ENCODE results near the gene VAMP4. TPM values are rescaled to one million over a fixed set of nuclear protein-coding genes. Genes with fewer than 3 reads are reported as not detected.

VAMP4 gene
- total and polyA plus RNA-seq, 2 donors (not counting 3 experiments of a cell fraction or from before 2014, with no cell fraction given), result 2.1 to 10.4 TPM

GRCh38 chr1:171717062-171717718, 24.7 kb downstream of the VAMP4 start:
- no TSS peak for BruUV-seq (replicated peaks)
- dilution Hi-C loops (cut with MboI; ENCODE audit: extremely low pct_ligation_motif_present, low sequenced_read_pairs) (no loop called here), intact Hi-C loops (cut with micrococcal nuclease) (loop anchor here (10.0 kb wide), 2 partner anchors 152 to 232 kb away; partner anchors contain the start of gene PRRC2C)
- Histone ChIP-seq H3K79me2 (ENCODE audit: control insufficient read depth, insufficient read depth, low read length) (peaks cover 2% of the 10 kb centered on the region), H3K27ac (ENCODE audit: insufficient read depth, low read depth, low read length) (no peak overlapping the region), H3K4me1 (ENCODE audit: control insufficient read depth, extremely low read depth, insufficient read depth, low read length) (peaks cover 8% of the 10 kb centered on the region), H3K4me2 (ENCODE audit: insufficient read depth, low read length) (no peak overlapping the region), H4K20me1 (replicated peaks; ENCODE audit: control insufficient read depth, extremely low read depth, insufficient read depth, low read length) (no peaks in the 10 kb centered on the region), H3K4me3 (replicated peaks in 1 of 3; ENCODE audit: insufficient read depth in 1 of 3, low read depth in 1 of 3, low read length in 3 of 3) (no peak overlapping the region), H3K9ac (replicated peaks; ENCODE audit: extremely low read depth, insufficient read depth, low read length) (no peak overlapping the region), H3K36me3 (ENCODE audit: control insufficient read depth in 2 of 2, extremely low read depth in 1 of 2, insufficient read depth in 2 of 2, low read length in 2 of 2) (peaks cover 0 to 3% of the 10 kb centered on the region in 2 experiments), H3K27me3 (ENCODE audit: control insufficient read depth in 2 of 2, insufficient read depth in 2 of 2, low read length in 2 of 2) (no peaks in the 10 kb centered on the region), H3K9me3 (replicated peaks; ENCODE audit: control insufficient read depth, insufficient read depth, low read length) (no peaks in the 10 kb centered on the region), H3K9me1 (replicated peaks; ENCODE audit: control insufficient read depth, extremely low read depth, insufficient read depth, low read length) (no peaks in the 10 kb centered on the region), H2AFZ (ENCODE audit: low read depth, low read length) (no peak overlapping the region)
- POLR2A ChIA-PET, result no interaction called here
- no peak for TF ChIP-seq MAX (IDR thresholded peaks at IDR 0.05; ENCODE audit: insufficient read depth, insufficient read length)
- TF ChIP-seq FOS (IDR thresholded peaks at IDR 0.05; ENCODE audit: borderline replicate concordance, insufficient read depth, low read length), result no peak
- TF ChIP-seq JUN (IDR thresholded peaks at IDR 0.05; ENCODE audit: borderline replicate concordance, insufficient read depth, insufficient read length, low read depth), result no peak
- no peak for TF ChIP-seq GATA2 (IDR thresholded peaks at IDR 0.05; ENCODE audit: insufficient read depth, insufficient read length, low read depth, low read length)
- TF ChIP-seq MYC (IDR thresholded peaks at IDR 0.05; ENCODE audit: low read depth, low read length), result no peak
- TF ChIP-seq EZH2 (IDR thresholded peaks at IDR 0.05; ENCODE audit: borderline replicate concordance, low read depth, low read length, severe bottlenecking), result no peak
- TF ChIP-seq CTCF (IDR thresholded peaks at IDR 0.05; ENCODE audit: extremely low read depth in 1 of 2, insufficient read depth in 1 of 2, low read depth in 1 of 2, low read length in 2 of 2), result no peak
- TF ChIP-seq POLR2A (IDR thresholded peaks at IDR 0.05; ENCODE audit: low read depth, low read length), result no peak
- TF ChIP-seq POLR2AphosphoS5 (IDR thresholded peaks at IDR 0.05; ENCODE audit: insufficient read depth, low read depth, low read length), result no peak
- CTCF ChIA-PET, result interaction anchor here (1.0 to 3.9 kb wide), 9 partner anchors 8 to 268 kb away, joined by 3 to 188 read pairs (median 6); no protein-coding TSS in a partner anchor
- FAIRE-seq (no peak), DNase-seq (ENCODE audit: low read depth, low spot score) (peak; percentile 1)
